NCI-H1417 treated with DMSO at 0.1 percent for 48 hours (cell line): ENCODE results near the gene FOXP1.

Experiments used
- DNase-seq: peaks from one replicate; lab custom pipeline; 2025; lab: John Stamatoyannopoulos, UW

FOXP1 gene

DNA sequence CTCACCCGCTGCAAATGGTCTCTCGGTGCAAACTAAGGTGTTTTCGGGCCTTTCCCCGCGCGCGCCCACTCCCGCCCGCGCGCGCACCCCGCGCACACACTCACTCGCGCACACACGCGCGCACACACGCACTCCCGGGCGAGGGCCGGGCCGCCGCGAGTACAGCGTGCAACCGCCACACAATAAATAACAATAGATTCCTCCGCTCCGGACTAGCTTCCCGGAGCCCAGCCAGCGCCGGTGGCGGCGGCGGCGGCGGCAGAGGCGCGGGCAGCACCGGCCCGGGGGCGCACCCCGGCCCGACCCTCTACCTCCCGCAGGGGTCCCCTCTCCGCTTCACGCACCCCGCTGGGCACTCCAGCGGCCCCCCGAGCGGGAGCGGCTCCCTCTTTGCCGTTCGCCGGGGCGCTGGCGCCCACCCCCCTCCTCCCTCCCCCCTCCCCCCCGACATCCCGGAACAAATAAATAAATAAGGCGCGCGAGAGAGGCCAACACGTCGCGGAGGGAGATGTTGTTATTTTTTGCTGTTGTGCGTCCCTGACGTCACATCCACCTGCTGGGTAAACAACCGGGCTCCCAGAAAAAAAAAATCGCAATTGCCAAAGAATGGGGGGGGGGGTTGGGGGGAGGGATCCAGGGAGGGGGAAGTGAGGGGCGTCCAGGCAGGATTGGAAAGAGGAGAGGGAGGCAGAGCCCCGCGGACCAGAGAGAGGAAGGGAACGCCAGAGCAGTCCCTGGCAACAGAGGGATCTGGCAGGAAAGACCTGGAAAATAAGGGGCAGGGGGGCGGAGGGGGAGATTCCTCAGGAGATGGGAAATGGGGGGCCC is at the start of gene FOXP1:
FOXP1 (minus strand) TSS at position 163 of the 828 bp plus-strand sequence. CDS start 385,347 bp downstream, outside the sequence.
- no peak for DNase-seq

DNA sequence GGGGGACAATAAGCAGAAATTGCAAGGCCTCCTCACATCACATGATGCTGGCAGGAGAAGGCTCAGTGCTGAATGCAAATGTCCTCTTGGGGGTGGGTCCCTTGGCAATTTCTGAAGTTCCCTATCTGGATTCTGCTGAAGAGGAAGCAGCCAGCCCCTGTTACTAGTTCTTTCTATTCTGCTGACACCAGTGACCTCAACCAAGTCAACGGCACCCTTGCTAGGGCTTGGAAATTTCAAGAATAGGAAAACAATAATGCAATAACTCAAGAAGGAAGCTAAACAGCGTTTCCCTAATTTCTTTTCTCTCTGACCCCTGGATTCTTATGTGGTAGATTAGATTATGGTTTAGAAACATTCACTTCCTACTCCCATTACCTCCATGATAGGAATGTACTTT is 46.2 kb upstream of the FOXP1 start:
- DNase-seq, result no peak

DNA sequence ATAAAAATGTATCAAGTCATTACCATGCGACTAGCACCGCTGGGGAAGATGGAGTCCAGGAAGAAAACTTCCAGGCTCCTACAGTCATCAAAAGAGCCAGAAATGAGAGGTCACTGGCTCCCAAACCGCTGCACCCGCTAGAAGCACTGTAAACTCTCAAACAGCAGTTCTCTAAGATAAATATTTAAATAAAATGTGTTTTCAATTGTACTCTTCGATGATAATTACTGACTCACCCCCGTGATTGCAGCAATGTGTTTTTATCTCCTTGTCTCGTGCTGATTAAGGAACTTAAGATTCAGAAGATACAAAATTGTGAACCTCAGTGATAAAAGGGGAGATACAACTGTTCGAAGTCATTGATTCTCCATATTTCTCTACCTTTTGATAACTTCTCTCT is 45.8 kb upstream of the FOXP1 start:
- DNase-seq, result no peak

- no peak for DNase-seq
These were observed 45.0 kb upstream of the FOXP1 start for GRCh38 chr3:71628522-71628921.

- no peak for DNase-seq
These were observed 42.1 kb upstream of the FOXP1 start for GRCh38 chr3:71625676-71626075.

GRCh38 chr3:71621825-71622537 is 38.5 kb upstream of the FOXP1 start:
- DNase-seq, result no peak

DNA sequence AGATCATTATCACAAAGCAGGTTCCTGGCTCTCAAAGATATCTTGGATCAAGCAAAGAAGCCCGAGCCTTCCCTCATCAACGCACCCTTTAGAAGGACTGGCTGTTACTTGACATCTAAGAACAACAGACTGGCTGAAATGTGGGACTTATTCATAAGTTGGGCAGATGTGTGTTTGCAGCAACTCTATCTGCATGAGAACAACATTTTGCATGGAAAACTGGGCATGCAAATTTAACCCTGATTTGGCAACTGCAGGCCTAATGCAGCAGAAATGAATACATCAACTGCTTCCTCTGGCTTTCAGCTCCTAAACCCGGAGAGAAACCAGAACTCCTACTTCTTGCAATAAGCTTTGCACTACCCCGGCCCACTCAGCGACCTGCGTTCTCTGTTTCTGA is 35.0 kb upstream of the FOXP1 start:
- DNase-seq, result no peak

GRCh38 chr3:71616571-71617021 is 33.1 kb upstream of the FOXP1 start:
- no peak for DNase-seq

- no peak for DNase-seq
These were observed 31.3 kb upstream of the FOXP1 start for GRCh38 chr3:71614869-71615268.

GRCh38 chr3:71614426-71614825 is 30.9 kb upstream of the FOXP1 start:
- no peak for DNase-seq

DNA sequence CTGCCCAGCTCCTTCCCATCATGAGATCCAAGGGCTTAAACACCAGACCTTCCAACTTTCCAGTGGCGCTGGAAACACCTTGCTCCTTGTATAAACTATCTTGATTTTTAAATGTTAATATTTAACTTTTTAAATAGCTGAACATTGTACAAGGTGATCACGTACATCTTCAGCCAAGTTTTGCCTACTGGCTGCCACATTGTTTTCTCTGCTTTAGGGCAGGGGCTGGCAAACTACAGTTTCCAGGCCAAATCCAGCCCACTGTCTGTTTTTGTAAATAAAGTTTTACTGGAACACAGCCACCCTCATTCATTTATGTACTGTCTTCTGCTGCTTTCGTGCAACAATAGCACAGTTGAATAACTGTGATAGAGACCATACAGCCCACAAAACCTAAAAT is 27.6 kb upstream of the FOXP1 start:
- DNase-seq, result no peak

- DNase-seq, result no peak
These were observed 23.8 kb upstream of the FOXP1 start for GRCh38 chr3:71607364-71607763.

- DNase-seq, result no peak
These were observed 23.1 kb upstream of the FOXP1 start for GRCh38 chr3:71606582-71606981.

DNA sequence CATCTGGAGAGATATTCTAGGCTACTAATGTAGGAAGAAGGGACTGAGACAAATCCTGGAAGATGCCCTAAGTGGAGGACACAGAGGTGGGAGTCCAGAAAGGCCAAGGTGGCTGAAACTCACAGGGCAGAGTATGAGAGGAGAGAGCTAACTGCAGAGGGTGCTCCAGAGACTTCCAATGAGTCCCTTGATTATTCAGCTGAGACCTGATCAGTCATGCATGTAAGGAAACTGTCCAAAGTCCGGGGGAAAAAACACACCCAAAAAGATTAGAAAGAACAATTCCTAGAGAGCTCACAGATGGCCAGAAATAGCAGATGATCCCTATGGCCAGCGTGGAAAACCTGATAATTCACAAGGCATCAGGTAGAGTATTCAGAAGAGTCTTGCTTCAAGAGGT is 18.7 kb upstream of the FOXP1 start:
- DNase-seq, result no peak

DNA sequence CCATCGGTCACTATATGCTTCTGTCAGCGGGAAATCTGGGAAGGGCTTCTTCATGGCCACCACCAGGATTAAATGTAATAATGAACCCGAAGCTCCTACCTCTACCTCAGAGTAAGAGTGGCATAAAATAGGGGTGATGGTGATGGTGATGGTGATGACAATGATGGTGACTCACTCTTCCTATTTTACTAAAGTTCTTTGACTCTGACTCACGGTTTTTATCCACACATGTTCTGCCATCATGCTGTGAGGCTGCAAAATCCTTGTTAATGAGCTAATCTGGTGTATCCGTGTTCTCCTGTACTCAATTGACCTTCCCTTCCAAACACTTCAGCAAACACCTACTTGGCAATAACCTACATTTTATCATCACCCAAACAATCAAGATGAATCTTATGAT is 18.3 kb upstream of the FOXP1 start:
- DNase-seq, result no peak

DNA sequence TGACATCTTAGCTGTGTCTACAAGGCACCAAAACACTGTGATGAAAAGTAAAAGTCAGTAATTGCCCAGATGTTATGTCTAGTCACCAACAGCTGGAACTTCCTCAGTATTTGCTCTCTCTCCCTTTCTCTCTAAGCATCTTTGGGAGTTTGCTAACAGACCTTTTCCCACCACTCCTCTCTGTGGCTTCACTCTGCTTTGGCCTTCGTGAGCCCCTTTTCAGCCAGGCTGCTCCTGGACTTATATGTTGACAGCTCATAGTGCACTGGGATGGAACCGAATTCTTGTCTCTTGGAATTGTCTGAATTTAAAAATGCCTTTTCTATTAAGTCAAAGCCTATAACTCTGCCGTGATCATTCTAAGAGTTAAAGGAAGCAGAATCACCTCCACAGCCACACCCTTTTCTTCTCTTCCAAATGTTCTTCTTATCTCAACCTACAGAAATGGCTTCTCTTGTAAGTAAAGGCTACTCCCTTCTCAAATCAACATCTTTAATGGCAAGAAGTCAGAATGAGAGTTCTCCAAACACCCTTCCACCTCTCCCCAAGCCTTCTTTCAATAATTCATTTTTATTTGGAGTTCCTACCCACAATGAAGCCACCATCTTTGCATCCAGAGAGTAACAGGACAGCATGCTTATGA is 17.2 kb upstream of the FOXP1 start:
- no peak for DNase-seq

GRCh38 chr3:71599416-71599815 is 15.9 kb upstream of the FOXP1 start:
- DNase-seq, result no peak

- DNase-seq, result no peak
These were observed 14.8 kb upstream of the FOXP1 start for GRCh38 chr3:71598292-71598691.

DNA sequence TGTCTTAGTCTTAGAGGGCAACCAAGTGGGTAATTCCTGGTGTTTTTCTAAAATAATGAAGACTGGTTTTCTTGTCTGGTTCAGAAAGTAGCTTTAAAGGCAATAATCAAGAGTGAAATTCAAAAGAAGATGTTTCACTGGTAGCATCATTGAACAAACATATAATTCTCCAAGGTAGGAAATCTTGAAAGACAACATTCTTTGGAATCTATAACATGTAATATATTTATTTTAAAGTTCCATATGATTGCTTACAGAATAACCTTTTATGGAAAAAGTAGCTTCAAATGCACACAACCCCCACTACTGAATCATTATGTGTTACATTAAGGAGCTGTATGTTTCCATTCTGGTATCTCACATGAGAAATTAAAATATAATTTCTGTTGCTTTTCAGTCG is 13.8 kb upstream of the FOXP1 start:
- DNase-seq, result no peak

DNA sequence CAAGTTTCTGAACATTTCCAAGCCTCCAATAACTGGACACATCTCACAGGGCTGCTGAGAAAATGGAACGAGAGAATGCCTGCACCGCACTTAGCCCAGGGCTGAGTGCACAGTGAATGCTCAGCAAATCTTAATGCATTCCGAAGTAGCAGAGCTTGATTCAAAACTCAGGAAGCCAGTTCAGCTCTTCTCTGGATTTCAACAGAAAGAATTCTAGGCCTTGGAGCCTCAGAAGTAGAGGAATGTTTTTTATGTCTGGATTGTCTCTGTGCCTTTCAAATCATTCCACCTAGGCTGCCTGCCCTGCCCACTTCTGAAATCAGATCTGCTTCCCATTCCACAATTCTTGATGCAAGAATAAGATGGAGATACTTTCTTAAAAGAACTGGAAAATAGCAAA is 9.6 kb upstream of the FOXP1 start:
- no peak for DNase-seq

- no peak for DNase-seq
These were observed 7.6 kb upstream of the FOXP1 start for GRCh38 chr3:71591101-71591500.

- DNase-seq, result peak; percentile 72
These were observed 5.6 kb upstream of the FOXP1 start for GRCh38 chr3:71589132-71589531.

GRCh38 chr3:71587958-71588357 is 4.4 kb upstream of the FOXP1 start:
- no peak for DNase-seq
